NT2/D1 (cell line): Measurements from ENCODE around the gene POU2F3.

Source experiments
- SUZ12 ChIP-seq: IDR thresholded peaks from 2 replicates; pipeline ENCODE4 v1.6.1; 2011; ENCODE audit not compliant: insufficient read length, insufficient read depth; ENCODE audit errors: extremely low read depth
- YY1 ChIP-seq: IDR thresholded peaks from 2 replicates; pipeline ENCODE4 v1.6.1; 2011; ENCODE audit not compliant: insufficient read length, insufficient read depth
- ZNF274 ChIP-seq: IDR thresholded peaks from 2 replicates; pipeline ENCODE4 v1.6.1; 2011; ENCODE audit warnings: mild to moderate bottlenecking, low read depth, low read length

- TF ChIP-seq YY1 (no peak), SUZ12 (no peak), ZNF274 (no peak)
Measured at GRCh38 chr11:120224972-120225909, 14.7 kb upstream of the POU2F3 start.
